CD4-positive, CD25-positive, alpha-beta regulatory T cell (primary cell): ENCODE data around the gene NMD3. TPM values are rescaled to one million over a fixed set of nuclear protein-coding genes. Genes with fewer than 3 reads are reported as not detected.

Source experiments
- ATAC-seq, 2 donors: fragments of 150-1000 bp; cut with Tn5 transposase; one replicate each; pipeline ENCODE4 v1.10.0; 2021; ENCODE audit warnings: low read depth in 2 of 2, moderate number of reproducible peaks in 2 of 2, moderate library complexity in 1 of 2
- DNase-seq, 3 donors: peaks; one replicate each; pipeline versions ENCODE4 v3.0.0 to v3.0.0-alpha.2; 2012 to 2022; ENCODE audit warnings: mixed read lengths in 1 of 3
- H3K27ac ChIP-seq: one replicate; pipeline ENCODE4 v1.7.0; 2013; ENCODE audit warnings: mild to moderate bottlenecking, low read length; ENCODE audit not compliant: insufficient read depth, poor library complexity, severe bottlenecking
- H3K27me3 ChIP-seq: one replicate; pipeline ENCODE4 v1.7.0; 2013; ENCODE audit warnings: low read length; ENCODE audit not compliant: control insufficient read depth, insufficient read depth
- H3K36me3 ChIP-seq: one replicate; pipeline ENCODE4 v1.7.0; 2013; ENCODE audit warnings: mild to moderate bottlenecking, low read length, moderate library complexity; ENCODE audit not compliant: control insufficient read depth, insufficient read depth
- H3K4me1 ChIP-seq: 2 replicates; pipeline ENCODE4 v1.7.0; 2013; ENCODE audit warnings: mild to moderate bottlenecking, low read length; ENCODE audit not compliant: insufficient read depth, control insufficient read depth, poor library complexity, severe bottlenecking
- H3K4me3 ChIP-seq: one replicate; pipeline ENCODE4 v1.7.0; 2013; ENCODE audit warnings: low read depth, mild to moderate bottlenecking, low read length, moderate library complexity
- H3K9me3 ChIP-seq, 2 experiments: 1 replicate in 1 of 2; 2 replicates in 1 of 2; pipeline ENCODE4 v1.7.0; 2013; ENCODE audit warnings: low read length in 2 of 2, mild to moderate bottlenecking in 1 of 2, moderate library complexity in 1 of 2; ENCODE audit not compliant: control insufficient read depth in 2 of 2
- H3K27ac Mint-ChIP-seq, 3 donors: one replicate each; pipeline ENCODE4 v1.8.0; 2020 to 2022; ENCODE audit warnings: mild to moderate bottlenecking in 3 of 3, mixed read lengths in 3 of 3, moderate library complexity in 2 of 3
- H3K27me3 Mint-ChIP-seq: one replicate; pipeline ENCODE4 v1.8.0; 2022; ENCODE audit warnings: mild to moderate bottlenecking, mixed read lengths
- H3K36me3 Mint-ChIP-seq: one replicate; pipeline ENCODE4 v1.8.0; 2020; ENCODE audit warnings: mixed read lengths
- H3K4me1 Mint-ChIP-seq, 4 donors: one replicate each; pipeline ENCODE4 v1.8.0; 2020 to 2022; ENCODE audit warnings: mixed read lengths in 4 of 4, mild to moderate bottlenecking in 1 of 4
- H3K4me3 Mint-ChIP-seq, 4 donors: one replicate each; pipeline ENCODE4 v1.8.0; 2020 to 2022; ENCODE audit warnings: mild to moderate bottlenecking in 4 of 4, mixed read lengths in 4 of 4, moderate library complexity in 3 of 4
- H3K9me3 Mint-ChIP-seq, 7 donors: one replicate each; pipeline ENCODE4 v1.8.0; 2020 to 2022; ENCODE audit warnings: mixed read lengths in 7 of 7, mild to moderate bottlenecking in 3 of 7, moderate library complexity in 2 of 7
- polyA plus RNA-seq, 4 donors: library from polyadenylated mRNA; unstranded; fragments of 300-500 nt; fragmentation: Illumina TruSeq; gene quantifications; one replicate each; pipeline ENCODE4 v1.2.3, GENCODE V29; 2021
- total RNA-seq: library from RNA; stranded (reverse); gene quantifications from one replicate; pipeline ENCODE4 v1.2.3, GENCODE V29; 2022

Gene NMD3
- total and polyA plus RNA-seq, 5 donors from 2014 or later = 44.7 to 53.2 (median 45.7) TPM

DNA sequence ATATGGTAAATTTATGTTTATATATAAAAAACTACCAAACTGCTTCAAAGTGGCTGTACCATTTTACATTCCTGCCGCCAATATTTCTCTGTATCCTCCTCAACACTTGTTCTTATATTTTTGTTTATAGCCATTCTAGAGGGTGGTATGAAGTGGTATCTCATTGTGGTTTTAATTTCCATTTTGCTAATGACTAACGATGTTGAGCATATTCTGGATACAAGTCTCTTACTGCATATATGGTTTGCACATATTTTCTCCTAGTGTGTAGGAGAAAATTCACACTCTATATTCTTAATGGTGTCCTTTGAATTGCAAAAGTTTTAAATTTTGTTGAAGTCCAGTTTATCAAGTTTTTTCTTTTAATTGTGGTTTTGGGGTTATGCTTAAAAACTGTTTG lies 15.1 kb downstream of the NMD3 start:
- H3K4me3 Mint-ChIP-seq = no peak overlapping the region

DNA sequence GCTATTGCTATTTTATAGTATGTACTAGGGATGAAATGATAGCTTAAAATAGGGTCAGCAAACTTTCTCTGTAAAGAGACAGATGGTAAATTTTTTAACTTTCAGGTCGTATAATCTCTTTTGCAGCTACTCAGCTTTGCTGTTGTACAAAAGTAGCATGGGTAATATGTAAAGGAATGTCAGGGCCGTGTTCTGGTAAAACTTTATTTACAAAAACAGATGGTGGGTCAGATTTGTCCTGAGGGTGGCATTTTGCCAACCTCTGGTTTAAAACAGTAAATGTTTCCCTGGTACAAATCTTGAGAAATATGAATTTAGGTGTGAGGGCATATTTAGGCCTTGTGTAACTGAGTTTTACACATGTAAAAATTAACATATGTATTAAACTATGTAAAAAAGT lies 18.6 kb downstream of the NMD3 start:
- no peak overlapping the region for H3K27ac ChIP-seq
- no peaks in the 10 kb centered on the region for H3K9me3 ChIP-seq
- ATAC-seq (no peak), DNase-seq (no peak)
- H3K36me3 Mint-ChIP-seq = peaks cover 46% of the 10 kb centered on the region
- H3K4me3 Mint-ChIP-seq = no peak overlapping the region
- H3K4me1 Mint-ChIP-seq = peaks cover 22 to 27% (median 25%) of the 10 kb centered on the region in 4 donors
- no peaks in the 10 kb centered on the region for H3K27me3 ChIP-seq
- no peaks in the 10 kb centered on the region for H3K9me3 Mint-ChIP-seq
- H3K27me3 Mint-ChIP-seq = no peaks in the 10 kb centered on the region
- no peaks in the 10 kb centered on the region for H3K4me1 ChIP-seq
- H3K36me3 ChIP-seq = peaks cover 85% of the 10 kb centered on the region
- H3K4me3 ChIP-seq = no peak overlapping the region
- no peak overlapping the region for H3K27ac Mint-ChIP-seq

More for the DNA sequence above, 15.1 kb downstream of the NMD3 start:
- Histone ChIP-seq H3K9me3 (no peaks in the 10 kb centered on the region), H3K36me3 (peaks cover 73% of the 10 kb centered on the region), H3K27ac (no peak overlapping the region), H3K4me3 (no peak overlapping the region), H3K4me1 (no peaks in the 10 kb centered on the region), H3K27me3 (no peaks in the 10 kb centered on the region)
- Mint-ChIP-seq H3K4me1 (peaks cover 22 to 27% (median 24%) of the 10 kb centered on the region in 4 donors), H3K27me3 (no peaks in the 10 kb centered on the region), H3K9me3 (no peaks in the 10 kb centered on the region), H3K36me3 (peaks cover 42% of the 10 kb centered on the region), H3K27ac (no peak overlapping the region)
- no peak for DNase-seq
- no peak for ATAC-seq

- Mint-ChIP-seq H3K27me3 (no peaks in the 10 kb centered on the region), H3K27ac (peak overlapping the region in 2 of 3 donors; percentile 21 to 32), H3K9me3 (no peaks in the 10 kb centered on the region), H3K36me3 (peaks cover 36% of the 10 kb centered on the region), H3K4me1 (peaks cover 8 to 12% (median 11%) of the 10 kb centered on the region in 4 donors), H3K4me3 (no peak overlapping the region)
- Histone ChIP-seq H3K9me3 (no peaks in the 10 kb centered on the region), H3K4me3 (no peak overlapping the region), H3K4me1 (no peaks in the 10 kb centered on the region), H3K27ac (no peak overlapping the region), H3K27me3 (no peaks in the 10 kb centered on the region), H3K36me3 (peaks cover 82% of the 10 kb centered on the region)
- no peak for DNase-seq
- no peak for ATAC-seq
Measured at GRCh38 chr3:161244538-161244937, 23.4 kb downstream of the NMD3 start.

DNA sequence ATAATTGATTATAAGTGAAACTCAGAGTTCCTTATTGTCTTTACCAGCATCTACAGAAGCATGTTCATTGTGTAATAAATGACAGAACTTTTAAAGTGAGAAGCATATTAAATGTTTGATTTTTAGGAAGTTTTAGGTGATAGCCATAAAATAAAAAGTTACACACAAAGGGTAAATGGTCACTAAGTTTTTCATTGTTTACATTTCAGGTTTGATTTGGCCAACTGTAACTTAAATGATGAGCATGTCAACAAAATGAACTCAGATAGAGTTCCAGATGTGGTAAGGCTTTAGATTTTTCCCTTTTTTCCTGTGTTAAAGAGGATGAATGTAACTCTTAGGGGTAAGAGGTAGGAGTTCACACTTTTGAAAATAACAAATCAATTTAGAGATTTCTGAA lies 25.9 kb downstream of the NMD3 start:
- peaks cover 5 to 10% (median 6%) of the 10 kb centered on the region in 4 donors for H3K4me1 Mint-ChIP-seq
- H3K4me3 ChIP-seq = no peak overlapping the region
- H3K36me3 Mint-ChIP-seq = peaks cover 37% of the 10 kb centered on the region
- no peak overlapping the region for H3K4me3 Mint-ChIP-seq
- H3K9me3 Mint-ChIP-seq = no peaks in the 10 kb centered on the region
- ATAC-seq (no peak), DNase-seq (no peak)
- H3K27ac Mint-ChIP-seq = no peak overlapping the region
- no peaks in the 10 kb centered on the region for H3K4me1 ChIP-seq
- H3K27me3 ChIP-seq = no peaks in the 10 kb centered on the region
- no peaks in the 10 kb centered on the region for H3K27me3 Mint-ChIP-seq
- peaks cover 83% of the 10 kb centered on the region for H3K36me3 ChIP-seq
- H3K9me3 ChIP-seq = no peaks in the 10 kb centered on the region
- H3K27ac ChIP-seq = no peak overlapping the region

- no peaks in the 10 kb centered on the region for H3K9me3 ChIP-seq
- no peak overlapping the region for H3K4me3 ChIP-seq
- DNase-seq (no peak), ATAC-seq (no peak)
- H3K4me1 Mint-ChIP-seq = peaks cover 0 to 6% (median 2%) of the 10 kb centered on the region in 4 donors
- H3K27ac Mint-ChIP-seq = no peak overlapping the region
- peaks cover 39% of the 10 kb centered on the region for H3K36me3 Mint-ChIP-seq
- H3K9me3 Mint-ChIP-seq = no peaks in the 10 kb centered on the region
- H3K36me3 ChIP-seq = peaks cover 80% of the 10 kb centered on the region
- no peaks in the 10 kb centered on the region for H3K27me3 ChIP-seq
- no peaks in the 10 kb centered on the region for H3K27me3 Mint-ChIP-seq
- H3K27ac ChIP-seq = no peak overlapping the region
- H3K4me1 ChIP-seq = no peaks in the 10 kb centered on the region
- H3K4me3 Mint-ChIP-seq = no peak overlapping the region
Measured at GRCh38 chr3:161250116-161250515, 29.0 kb downstream of the NMD3 start.

DNA sequence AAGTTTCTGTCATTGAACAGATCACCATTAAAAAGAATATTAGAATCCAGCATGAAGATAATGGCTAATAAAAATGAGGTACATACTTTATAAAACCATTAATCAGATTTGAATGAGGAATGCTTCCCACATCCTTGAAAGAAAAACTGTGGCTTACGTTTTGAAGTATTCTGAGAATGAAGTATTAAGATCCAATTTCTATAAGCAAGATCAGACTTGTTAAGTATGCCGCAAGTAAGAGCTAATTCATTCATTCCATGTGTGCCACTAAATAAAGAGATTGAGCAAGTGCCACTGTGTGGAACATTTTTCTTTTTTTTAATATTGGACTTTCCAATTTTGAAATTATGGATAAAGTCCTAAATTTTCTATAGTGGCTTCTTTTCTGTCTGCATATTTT lies 30.6 kb downstream of the NMD3 start:
- Mint-ChIP-seq H3K36me3 (peaks cover 46% of the 10 kb centered on the region), H3K27ac (no peak overlapping the region), H3K9me3 (no peaks in the 10 kb centered on the region), H3K27me3 (no peaks in the 10 kb centered on the region), H3K4me1 (peaks cover 0 to 6% (median 2%) of the 10 kb centered on the region in 4 donors), H3K4me3 (no peak overlapping the region)
- DNase-seq (no peak), ATAC-seq (no peak)
- H3K27ac ChIP-seq = no peak overlapping the region
- H3K4me1 ChIP-seq = no peaks in the 10 kb centered on the region
- no peaks in the 10 kb centered on the region for H3K9me3 ChIP-seq
- peaks cover 74% of the 10 kb centered on the region for H3K36me3 ChIP-seq
- H3K27me3 ChIP-seq = no peaks in the 10 kb centered on the region
- no peak overlapping the region for H3K4me3 ChIP-seq

GRCh38 chr3:161252143-161252542 lies 31.0 kb downstream of the NMD3 start:
- DNase-seq (no peak), ATAC-seq (no peak)
- H3K9me3 ChIP-seq = no peaks in the 10 kb centered on the region
- peaks cover 0 to 6% (median 3%) of the 10 kb centered on the region in 4 donors for H3K4me1 Mint-ChIP-seq
- no peak overlapping the region for H3K4me3 ChIP-seq
- H3K27me3 Mint-ChIP-seq = no peaks in the 10 kb centered on the region
- H3K9me3 Mint-ChIP-seq = no peaks in the 10 kb centered on the region
- no peaks in the 10 kb centered on the region for H3K27me3 ChIP-seq
- no peaks in the 10 kb centered on the region for H3K4me1 ChIP-seq
- H3K36me3 Mint-ChIP-seq = peaks cover 47% of the 10 kb centered on the region
- H3K4me3 Mint-ChIP-seq = no peak overlapping the region
- no peak overlapping the region for H3K27ac Mint-ChIP-seq
- H3K36me3 ChIP-seq = peaks cover 71% of the 10 kb centered on the region
- H3K27ac ChIP-seq = no peak overlapping the region

DNA sequence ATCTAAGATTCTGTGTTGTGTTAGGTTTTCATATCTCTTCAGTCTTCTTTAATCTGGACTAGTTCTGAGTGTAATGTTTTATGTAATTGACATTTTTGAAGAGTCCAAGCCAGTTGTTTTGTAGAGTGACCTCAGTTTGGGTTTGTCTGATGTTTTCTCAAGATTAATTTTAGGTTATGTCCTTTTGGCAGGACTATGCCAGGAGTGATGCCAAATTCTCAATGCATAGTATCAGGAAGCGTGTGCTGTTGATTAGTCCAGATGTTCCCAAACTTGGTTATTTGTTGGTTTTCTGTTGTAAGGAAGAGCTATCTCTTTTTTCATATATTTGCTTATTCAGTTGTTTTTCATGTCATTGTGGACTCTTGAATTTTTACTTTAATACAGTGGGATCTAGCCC lies 32.6 kb downstream of the NMD3 start:
- no peaks in the 10 kb centered on the region for H3K27me3 Mint-ChIP-seq
- ATAC-seq (no peak), DNase-seq (no peak)
- H3K4me1 ChIP-seq = no peaks in the 10 kb centered on the region
- H3K9me3 ChIP-seq = no peaks in the 10 kb centered on the region
- H3K4me3 ChIP-seq = no peak overlapping the region
- no peak overlapping the region for H3K27ac ChIP-seq
- H3K36me3 Mint-ChIP-seq = peaks cover 52% of the 10 kb centered on the region
- peaks cover 0 to 6% (median 3%) of the 10 kb centered on the region in 4 donors for H3K4me1 Mint-ChIP-seq
- no peaks in the 10 kb centered on the region for H3K27me3 ChIP-seq
- peaks cover 63% of the 10 kb centered on the region for H3K36me3 ChIP-seq
- H3K27ac Mint-ChIP-seq = no peak overlapping the region
- no peak overlapping the region for H3K4me3 Mint-ChIP-seq
- no peaks in the 10 kb centered on the region for H3K9me3 Mint-ChIP-seq
